Natural killer cell treated with Interleukin-12 subunit alpha and Interleukin-12 subunit beta and Interleukin-15 and Interleukin-18, amount 100 ng/mL, for 72 hours (primary cell): ENCODE measurements around the gene ABCC8. TPM values are rescaled to one million over a fixed set of nuclear protein-coding genes. Genes with fewer than 3 reads are reported as not detected.

Experiments
- ATAC-seq, 2 donors: fragments of 150-1000 bp; cut with Tn5 transposase in 1 of 2; sonication (Bioruptor Pico), chemical (Tn5 transposase) in 1 of 2; 2 replicates each; pipeline ENCODE4 v1.10.0; 2021
- DNase-seq: peaks from one replicate; pipeline ENCODE4 v3.0.0; 2022; ENCODE audit warnings: low spot score
- H3K27ac Mint-ChIP-seq, 2 donors: 1 replicate in 1 of 2; 2 replicates in 1 of 2; pipeline ENCODE4 v1.8.0; 2022; ENCODE audit warnings: mixed read lengths in 2 of 2, mild to moderate bottlenecking in 1 of 2, moderate library complexity in 1 of 2
- H3K27me3 Mint-ChIP-seq, 2 donors: 1 replicate in 1 of 2; 2 replicates in 1 of 2; pipeline ENCODE4 v1.8.0; 2022; ENCODE audit warnings: mixed read lengths in 2 of 2
- H3K36me3 Mint-ChIP-seq: one replicate; pipeline ENCODE4 v1.8.0; 2022; ENCODE audit warnings: mixed read lengths
- H3K4me1 Mint-ChIP-seq, 2 donors: 1 replicate in 1 of 2; 2 replicates in 1 of 2; pipeline ENCODE4 v1.8.0; 2022; ENCODE audit warnings: low read depth in 2 of 2, mixed read lengths in 2 of 2, mild to moderate bottlenecking in 1 of 2
- H3K4me3 Mint-ChIP-seq: one replicate; pipeline ENCODE4 v1.8.0; 2022; ENCODE audit warnings: mixed read lengths
- H3K9me3 Mint-ChIP-seq: 2 replicates; pipeline ENCODE4 v1.8.0; 2022; ENCODE audit warnings: mixed read lengths
- total RNA-seq, 2 donors: library from RNA; stranded (reverse); gene quantifications; one replicate each; pipeline ENCODE4 v1.2.3, GENCODE V29; 2022

The ABCC8 gene
- total RNA-seq, result not detected

DNA sequence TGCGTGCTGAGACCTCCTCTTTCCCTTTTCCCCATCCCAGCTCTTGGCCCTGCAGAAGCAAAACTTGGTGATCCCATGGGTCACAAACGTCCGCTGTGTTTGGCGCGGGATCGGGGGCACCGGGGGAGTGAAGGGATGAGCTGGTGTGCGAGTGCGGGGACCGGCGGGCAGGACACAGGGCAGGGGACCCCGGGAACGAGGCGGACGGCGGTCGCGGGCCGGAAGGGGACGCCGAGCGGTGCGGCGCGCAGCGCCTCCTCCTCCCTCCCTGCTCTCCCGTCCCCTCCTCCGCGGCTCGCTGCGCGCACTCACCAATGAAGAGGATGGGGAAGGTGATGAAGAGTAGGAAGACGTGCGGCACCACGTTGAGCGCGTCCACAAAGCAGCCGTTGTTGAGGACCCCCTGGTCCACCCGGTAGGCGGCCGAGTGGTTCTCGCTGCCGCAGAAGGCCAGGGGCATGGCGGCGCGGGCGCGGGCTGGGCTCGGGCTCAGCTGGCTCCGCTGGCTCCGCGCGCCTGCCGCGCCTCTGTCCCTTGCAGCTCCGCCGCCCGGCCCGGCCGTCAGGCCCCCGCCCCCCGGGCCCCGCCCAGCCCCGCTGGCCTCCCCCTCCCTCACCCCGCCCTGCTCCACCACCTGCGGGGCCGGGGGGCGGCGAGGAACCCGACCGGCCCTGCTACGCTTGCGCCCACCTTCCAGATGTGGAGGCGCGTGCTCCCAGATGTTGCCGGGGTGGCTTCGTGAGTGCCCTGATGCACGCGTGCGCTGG is at the start of gene ABCC8:
Gene ABCC8 (minus strand): TSS at position 529 of the 767 bp plus-strand sequence. CDS start 69 bp downstream, at position 460.
- ATAC-seq (no peak), DNase-seq (no peak)
- Mint-ChIP-seq H3K36me3 (no peaks in the 10 kb centered on the region), H3K4me1 (no peaks in the 10 kb centered on the region), H3K9me3 (no peaks in the 10 kb centered on the region), H3K27me3 (peaks cover 43 to 57% of the 10 kb centered on the region in 2 donors), H3K27ac (no peak within 1 kb of the TSS), H3K4me3 (no peak within 1 kb of the TSS)

DNA sequence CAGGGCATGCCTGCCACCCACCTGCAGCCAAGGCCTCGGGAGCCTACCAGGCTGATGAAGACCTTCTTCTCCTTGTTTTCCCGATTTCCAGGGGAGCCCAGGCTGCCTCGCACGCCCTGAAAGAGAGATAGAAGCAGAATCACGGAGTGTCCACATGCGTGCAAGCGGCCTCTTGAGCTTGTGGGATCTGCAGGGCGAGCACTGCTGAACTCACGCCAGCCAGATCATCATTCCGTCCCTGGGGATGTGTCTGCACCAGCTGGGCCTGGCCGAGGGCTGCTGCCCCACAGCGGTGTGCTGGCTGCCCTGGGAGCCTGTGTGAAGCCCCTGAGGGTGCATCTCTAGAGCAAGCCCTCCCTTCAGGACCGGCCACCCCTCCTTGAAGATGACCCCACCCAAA is 49.7 kb upstream of the ABCC8 start:
- H3K27me3 Mint-ChIP-seq, result peaks cover 2 to 6% of the 10 kb centered on the region in 2 donors
- H3K36me3 Mint-ChIP-seq, result no peaks in the 10 kb centered on the region
- DNase-seq, result no peak
- H3K27ac Mint-ChIP-seq, result no peak overlapping the region
- no peaks in the 10 kb centered on the region for H3K4me1 Mint-ChIP-seq
- no peak for ATAC-seq
- H3K9me3 Mint-ChIP-seq, result no peaks in the 10 kb centered on the region
- H3K4me3 Mint-ChIP-seq, result no peak overlapping the region

DNA sequence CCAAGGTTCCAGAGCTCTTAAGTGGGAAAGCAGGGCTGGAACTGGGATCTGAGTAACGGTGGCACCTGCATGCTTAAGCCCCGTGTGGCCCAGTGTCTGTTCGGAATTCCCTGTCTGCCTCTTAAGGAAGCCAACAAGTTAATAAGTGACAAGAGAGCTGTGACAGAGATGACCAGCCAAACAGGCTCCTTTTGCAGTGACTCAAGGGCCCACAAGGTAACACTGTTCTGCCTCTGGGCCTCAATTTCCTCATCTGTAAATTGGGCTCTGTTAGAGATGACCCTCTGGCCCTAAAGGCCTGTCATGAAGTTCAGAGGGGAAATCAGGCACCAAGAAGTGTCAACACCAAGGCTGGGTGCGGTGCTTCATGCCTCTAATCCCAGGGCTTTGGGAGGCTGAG is 48.9 kb upstream of the ABCC8 start:
- Mint-ChIP-seq H3K27ac (no peak overlapping the region), H3K27me3 (peaks cover 4 to 6% of the 10 kb centered on the region in 2 donors), H3K4me1 (no peaks in the 10 kb centered on the region), H3K9me3 (no peaks in the 10 kb centered on the region), H3K4me3 (no peak overlapping the region), H3K36me3 (no peaks in the 10 kb centered on the region)
- ATAC-seq (no peak), DNase-seq (no peak)

DNA sequence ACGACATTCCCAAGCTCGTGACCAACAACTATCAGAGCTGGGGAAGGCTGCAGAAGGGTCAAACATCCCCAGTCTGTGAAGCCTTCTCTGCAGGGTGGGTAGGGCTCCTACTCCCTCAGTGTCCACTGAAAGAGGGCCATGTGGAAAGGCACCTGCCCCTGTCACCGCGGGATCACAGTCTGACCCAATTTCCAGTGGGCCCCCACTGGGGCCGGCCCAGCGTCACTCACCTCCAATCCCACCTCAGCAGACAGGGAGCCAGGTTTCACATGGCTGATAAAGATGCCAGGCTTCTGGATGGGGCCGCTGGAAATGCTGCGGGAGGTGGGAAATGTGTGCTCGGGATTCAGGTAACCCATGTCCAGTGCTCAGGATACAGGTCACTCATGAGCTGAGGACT is 47.6 kb upstream of the ABCC8 start:
- no peak for DNase-seq
- Mint-ChIP-seq H3K36me3 (no peaks in the 10 kb centered on the region), H3K27me3 (peaks cover 2 to 6% of the 10 kb centered on the region in 2 donors)

DNA sequence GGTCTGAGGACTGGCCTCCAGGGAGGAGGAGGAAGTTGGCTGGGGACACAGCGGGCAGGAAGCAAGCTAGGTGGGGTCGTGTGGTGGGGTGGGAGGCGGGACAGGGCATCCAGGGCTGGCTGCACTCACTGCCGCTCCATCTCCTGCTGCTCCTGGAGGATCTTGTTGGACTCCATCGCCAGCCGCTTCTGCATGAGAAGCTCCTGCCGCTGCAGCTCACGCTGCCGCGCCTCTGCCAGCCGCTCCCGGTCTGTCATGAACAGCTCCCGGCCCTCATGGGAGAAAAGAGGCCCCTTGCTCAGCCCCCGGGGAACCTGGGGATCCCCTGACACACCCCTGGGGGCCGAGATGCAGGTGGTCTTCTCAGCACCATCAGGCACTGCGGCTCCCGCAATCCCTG is 46.0 kb upstream of the ABCC8 start:
- Mint-ChIP-seq H3K27ac (no peak overlapping the region), H3K9me3 (no peaks in the 10 kb centered on the region), H3K4me3 (no peak overlapping the region), H3K36me3 (no peaks in the 10 kb centered on the region), H3K27me3 (peaks cover 2 to 6% of the 10 kb centered on the region in 2 donors), H3K4me1 (no peaks in the 10 kb centered on the region)
- DNase-seq (no peak), ATAC-seq (no peak)

More for the DNA sequence above, 47.6 kb upstream of the ABCC8 start:
- no peak overlapping the region for H3K4me3 Mint-ChIP-seq
- no peaks in the 10 kb centered on the region for H3K9me3 Mint-ChIP-seq
- H3K27ac Mint-ChIP-seq, result no peak overlapping the region
- H3K4me1 Mint-ChIP-seq, result no peaks in the 10 kb centered on the region
- no peak for ATAC-seq

DNA sequence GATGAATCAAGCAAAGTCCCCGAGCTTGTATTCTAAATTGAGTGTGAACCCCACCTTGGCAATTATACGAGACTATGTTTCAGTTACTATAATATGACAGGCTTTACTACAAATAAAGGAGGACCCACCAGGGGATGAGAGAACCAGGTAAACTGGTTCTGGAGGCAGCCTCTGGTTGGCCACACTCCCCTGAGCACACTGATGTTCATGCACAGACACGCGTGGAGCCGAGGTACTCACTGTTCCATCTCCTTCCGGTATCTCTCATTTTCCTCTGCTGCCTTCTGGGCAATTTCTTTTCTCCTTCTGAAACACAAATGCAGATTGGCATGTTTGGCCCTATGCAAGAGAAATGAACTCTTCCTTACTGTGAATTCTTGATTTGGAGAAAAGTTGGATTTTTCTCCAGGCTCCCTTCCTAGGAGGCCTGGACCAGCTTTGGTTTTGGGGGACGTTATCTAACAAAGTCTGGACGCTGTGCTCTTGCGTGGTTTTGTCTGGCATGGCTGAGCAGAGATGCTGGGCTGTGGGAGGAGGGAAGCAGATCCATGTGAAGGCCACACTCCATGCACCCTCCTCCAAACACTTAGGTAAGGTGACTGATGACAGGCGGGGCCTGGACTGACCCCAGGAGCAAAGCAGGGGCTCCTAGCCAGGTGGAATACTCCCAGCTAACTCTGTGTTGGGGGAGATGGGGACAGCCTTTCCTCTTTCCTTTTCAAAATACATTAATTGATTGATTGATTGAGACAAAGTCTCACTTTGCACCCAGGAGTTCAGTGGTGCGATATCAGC is 44.7 kb upstream of the ABCC8 start:
- Mint-ChIP-seq H3K4me3 (no peak overlapping the region), H3K9me3 (no peaks in the 10 kb centered on the region), H3K27me3 (peaks cover 4 to 5% of the 10 kb centered on the region in 2 donors), H3K36me3 (no peaks in the 10 kb centered on the region), H3K27ac (no peak overlapping the region), H3K4me1 (no peaks in the 10 kb centered on the region)
- DNase-seq (no peak), ATAC-seq (no peak)

DNA sequence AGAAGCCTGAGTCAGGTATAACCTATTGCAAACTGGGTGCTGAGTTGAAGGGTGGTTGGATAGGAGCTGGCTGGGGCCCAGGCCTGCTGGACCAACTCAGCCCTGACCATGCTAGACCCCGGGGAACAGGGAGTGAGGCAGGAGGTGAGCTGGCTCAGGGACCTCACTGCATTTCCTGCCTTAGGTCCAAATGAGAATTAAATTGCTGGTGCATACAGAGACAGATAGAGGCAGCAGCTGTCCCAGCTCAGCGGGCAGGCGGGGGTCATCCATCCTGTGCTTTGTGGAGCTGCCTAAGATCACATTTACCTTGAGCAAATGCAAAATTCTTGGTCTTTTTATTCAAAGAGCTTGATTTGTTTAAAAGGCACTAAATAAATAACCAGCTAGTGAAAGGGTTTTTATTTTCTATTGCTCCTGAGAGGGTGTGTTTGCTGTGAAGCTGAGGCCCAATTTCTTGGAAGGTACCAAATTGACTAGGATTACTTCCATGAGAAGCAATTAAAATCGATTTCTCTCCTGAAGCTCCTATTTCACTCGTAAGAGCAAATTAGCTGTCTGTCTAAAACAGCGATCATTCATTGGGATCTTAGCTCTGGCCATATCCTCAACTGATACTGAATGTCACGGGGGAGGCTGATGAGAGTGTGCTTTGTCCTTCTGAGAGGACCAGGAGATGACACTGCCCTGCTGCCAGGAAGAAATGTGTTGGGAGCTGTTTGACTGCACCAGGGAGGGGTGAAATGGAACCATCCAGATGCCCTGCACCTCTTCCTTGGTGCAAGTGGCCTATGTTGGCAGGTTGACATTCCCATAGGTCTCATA is 42.6 kb upstream of the ABCC8 start:
- no peak for DNase-seq
- ATAC-seq, result no peak
- H3K36me3 Mint-ChIP-seq, result no peaks in the 10 kb centered on the region
- H3K27me3 Mint-ChIP-seq, result peaks cover 0 to 9% of the 10 kb centered on the region in 2 donors
- no peak overlapping the region for H3K4me3 Mint-ChIP-seq
- H3K9me3 Mint-ChIP-seq, result no peaks in the 10 kb centered on the region
- no peak overlapping the region for H3K27ac Mint-ChIP-seq
- no peaks in the 10 kb centered on the region for H3K4me1 Mint-ChIP-seq

DNA sequence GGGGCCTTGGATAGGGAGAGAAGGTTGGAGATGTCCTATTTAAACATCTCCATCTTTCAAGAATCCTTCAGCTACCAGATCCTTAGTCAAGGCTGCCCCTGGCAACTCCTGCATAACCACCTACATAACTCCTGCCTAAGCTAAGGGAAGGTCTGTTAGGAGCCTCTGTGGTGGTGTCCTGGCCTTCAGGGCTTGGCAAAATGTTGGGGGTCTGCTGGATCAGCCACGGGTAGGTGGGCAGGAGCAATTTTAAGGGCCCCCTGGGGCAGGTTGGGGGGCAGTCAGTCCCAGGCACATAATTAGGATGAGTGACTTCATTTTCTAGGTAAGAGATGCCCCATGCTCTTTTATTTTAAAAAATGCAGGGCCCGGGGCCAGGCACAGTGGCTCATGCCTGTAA is 41.7 kb upstream of the ABCC8 start:
- H3K27ac Mint-ChIP-seq, result no peak overlapping the region
- DNase-seq, result no peak
- peaks cover 0 to 12% of the 10 kb centered on the region in 2 donors for H3K27me3 Mint-ChIP-seq
- H3K36me3 Mint-ChIP-seq, result no peaks in the 10 kb centered on the region
- H3K4me3 Mint-ChIP-seq, result no peak overlapping the region
- H3K9me3 Mint-ChIP-seq, result no peaks in the 10 kb centered on the region
- no peaks in the 10 kb centered on the region for H3K4me1 Mint-ChIP-seq
- ATAC-seq, result no peak

DNA sequence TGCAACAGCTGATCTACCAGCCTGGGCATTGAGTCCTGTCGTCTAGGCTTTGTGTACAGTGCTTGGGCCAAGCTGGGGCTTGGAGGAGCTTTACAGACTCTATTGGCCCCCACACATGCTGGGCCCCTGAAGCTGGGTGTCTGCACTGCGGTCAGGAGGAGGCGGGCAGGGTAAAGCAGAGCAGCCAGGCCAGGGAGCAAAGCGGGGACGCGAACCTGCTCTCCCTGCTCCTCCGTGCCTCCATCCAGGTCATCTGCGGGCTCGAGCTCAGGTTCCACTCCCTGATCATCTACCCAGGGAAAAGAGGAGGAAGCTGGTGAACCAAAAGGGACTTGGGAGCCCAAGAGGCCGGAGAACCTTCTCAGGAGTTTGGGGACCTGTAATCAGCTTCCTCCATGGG is 40.5 kb upstream of the ABCC8 start:
- no peak overlapping the region for H3K4me3 Mint-ChIP-seq
- no peak overlapping the region for H3K27ac Mint-ChIP-seq
- DNase-seq (no peak), ATAC-seq (no peak)
- H3K27me3 Mint-ChIP-seq, result peaks cover under 1 to 17% of the 10 kb centered on the region in 2 donors
- no peaks in the 10 kb centered on the region for H3K4me1 Mint-ChIP-seq
- H3K36me3 Mint-ChIP-seq, result no peaks in the 10 kb centered on the region
- no peaks in the 10 kb centered on the region for H3K9me3 Mint-ChIP-seq

DNA sequence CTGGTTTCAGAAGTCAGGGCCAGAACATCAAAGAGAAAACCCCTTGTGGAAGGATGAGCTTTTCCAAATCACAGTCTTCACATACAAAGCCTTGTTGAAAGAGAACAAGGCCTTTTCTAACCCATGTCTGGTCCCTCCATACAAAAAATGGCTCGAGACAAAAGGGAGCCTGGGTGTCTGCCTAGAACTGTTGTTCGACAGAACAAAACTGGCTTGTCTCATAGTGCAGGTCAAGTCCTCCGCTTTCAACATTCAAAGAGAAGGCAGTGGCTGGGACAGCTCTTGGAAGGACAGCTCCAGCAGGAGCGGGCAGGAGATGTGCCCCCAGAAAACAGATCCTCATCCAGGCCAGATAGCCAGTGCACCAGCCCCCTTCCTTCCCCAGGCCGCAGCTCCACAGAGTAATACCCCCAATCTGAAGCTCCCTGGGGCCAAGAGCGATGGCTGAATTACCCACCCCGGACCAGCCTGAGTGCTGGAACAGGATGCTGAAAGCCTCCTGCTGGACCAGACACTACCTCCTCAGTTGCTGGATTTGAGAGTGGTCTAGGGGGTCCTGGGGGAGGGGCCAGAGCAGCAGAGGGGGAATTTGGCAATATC is 40.0 kb upstream of the ABCC8 start:
- no peak for DNase-seq

DNA sequence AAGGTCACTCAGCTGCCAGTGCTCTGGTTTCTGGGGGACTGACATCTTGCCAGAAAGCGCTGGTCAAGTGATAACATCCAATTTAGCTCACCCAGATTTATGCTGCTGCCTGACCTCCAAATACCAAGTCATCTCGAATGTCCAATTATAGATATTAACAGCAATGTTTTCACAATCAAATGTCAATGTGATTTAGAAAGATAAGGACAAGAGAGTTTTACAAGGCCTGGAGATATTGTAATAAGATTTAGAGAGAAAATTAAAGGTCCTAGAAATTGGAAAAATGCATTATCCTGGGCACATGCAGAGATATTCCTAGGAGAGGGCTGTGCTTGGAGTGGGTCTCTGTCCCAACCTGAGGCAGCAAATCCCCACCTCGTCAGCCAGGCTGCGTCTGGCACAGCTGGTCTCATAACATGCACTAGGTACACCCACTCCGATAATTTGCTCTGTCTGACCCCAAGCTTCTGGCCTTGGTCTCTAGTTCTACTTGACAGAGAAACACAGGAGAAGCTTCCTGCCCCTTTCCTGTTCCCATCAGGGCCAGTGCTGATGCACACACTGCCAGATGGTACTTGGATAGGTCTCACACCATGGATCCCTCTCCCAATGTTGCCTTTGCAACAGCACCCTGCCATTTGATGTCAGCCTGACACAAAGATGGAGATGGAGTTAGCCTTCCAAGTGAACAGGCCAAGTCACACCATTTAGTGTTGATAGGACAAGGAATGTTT is 39.0 kb upstream of the ABCC8 start:
- Mint-ChIP-seq H3K4me1 (no peaks in the 10 kb centered on the region), H3K36me3 (no peaks in the 10 kb centered on the region), H3K4me3 (no peak overlapping the region), H3K27ac (no peak overlapping the region), H3K27me3 (peaks cover 7 to 18% of the 10 kb centered on the region in 2 donors), H3K9me3 (no peaks in the 10 kb centered on the region)
- no peak for DNase-seq
- ATAC-seq, result no peak

More for the DNA sequence above, 40.0 kb upstream of the ABCC8 start:
- Mint-ChIP-seq H3K27ac (no peak overlapping the region), H3K9me3 (no peaks in the 10 kb centered on the region), H3K27me3 (peaks cover 6 to 20% of the 10 kb centered on the region in 2 donors), H3K4me3 (no peak overlapping the region), H3K36me3 (no peaks in the 10 kb centered on the region), H3K4me1 (no peaks in the 10 kb centered on the region)
- no peak for ATAC-seq

DNA sequence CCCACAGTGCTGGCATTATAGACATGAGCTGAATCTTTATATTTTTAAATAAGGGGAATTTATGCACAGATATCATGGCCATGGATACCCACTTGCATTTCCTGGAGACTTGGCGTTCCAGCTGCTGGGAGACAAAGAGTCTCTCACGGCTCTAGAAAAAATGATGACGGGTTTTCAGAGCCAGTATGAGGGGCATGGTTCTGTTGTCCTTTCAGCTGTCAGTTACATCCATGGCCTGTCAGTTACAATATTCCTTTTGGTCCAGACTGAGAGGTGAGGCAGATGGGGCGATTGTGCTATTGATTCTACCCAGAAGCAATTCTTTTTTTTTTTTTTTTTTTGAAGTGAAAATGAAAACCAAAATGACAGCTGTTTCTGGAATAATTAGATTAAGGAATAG is 37.8 kb upstream of the ABCC8 start:
- Mint-ChIP-seq H3K9me3 (no peaks in the 10 kb centered on the region), H3K36me3 (no peaks in the 10 kb centered on the region), H3K4me1 (no peaks in the 10 kb centered on the region), H3K27ac (no peak overlapping the region), H3K4me3 (no peak overlapping the region), H3K27me3 (peaks cover 7 to 18% of the 10 kb centered on the region in 2 donors)
- no peak for DNase-seq
- no peak for ATAC-seq

DNA sequence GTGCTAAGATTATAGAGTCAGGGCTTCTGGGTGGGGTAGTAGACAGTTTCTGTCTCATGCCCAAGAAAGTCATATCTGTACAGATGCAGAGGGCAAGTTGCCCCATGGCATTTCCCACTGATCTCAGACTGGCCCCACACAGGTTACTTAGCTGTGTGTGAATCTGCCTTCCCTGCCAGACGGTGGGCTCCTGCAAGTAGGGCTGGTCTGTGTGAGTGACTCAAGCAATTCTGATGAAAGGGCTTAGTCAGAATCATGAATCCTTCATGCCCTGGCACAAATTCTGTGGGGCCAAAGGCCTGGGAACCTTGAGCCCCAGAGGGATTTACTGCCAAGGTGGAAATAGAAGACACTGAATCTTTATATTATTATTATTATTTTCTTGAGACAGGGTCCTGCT is 37.2 kb upstream of the ABCC8 start:
- H3K27me3 Mint-ChIP-seq, result peaks cover 10 to 21% of the 10 kb centered on the region in 2 donors
- H3K4me3 Mint-ChIP-seq, result no peak overlapping the region
- H3K27ac Mint-ChIP-seq, result no peak overlapping the region
- no peak for ATAC-seq
- DNase-seq, result no peak
- no peaks in the 10 kb centered on the region for H3K9me3 Mint-ChIP-seq
- no peaks in the 10 kb centered on the region for H3K36me3 Mint-ChIP-seq
- H3K4me1 Mint-ChIP-seq, result no peaks in the 10 kb centered on the region
